ENCODE data around the gene CCDC150. TPM values are rescaled to one million over a fixed set of nuclear protein-coding genes. Genes with fewer than 3 reads are reported as not detected.

CCDC150 gene
- 1.1 TPM in 1 of 2 replicates, not detected in the other for total RNA-seq

GRCh38 chr2:196639180-196640030 lies at the start of gene CCDC150:
Gene CCDC150 (plus strand): TSS chr2:196639715. CDS start chr2:196639767, 52 bp downstream.

GRCh38 chr2:196592911-196593881 lies 46.3 kb upstream of the CCDC150 start, which contains the start of gene HECW2:
Gene HECW2 (minus strand): TSS chr2:196593554.

Other genes with a start within 250 kb of the CCDC150 start
- gene HECW2, start 46.2 kb upstream of the CCDC150 start, total RNA-seq = 8.7 and 28.8 TPM in 2 replicates
- 16.1 and 20.6 TPM in 2 replicates for gene GTF3C3, start 160.0 kb downstream of the CCDC150 start, total RNA-seq
- not detected in 2 replicates for gene C2orf66, start 169.6 kb downstream of the CCDC150 start, total RNA-seq